Measurements from ENCODE around the gene EPB41L4B. TPM values are rescaled to one million over a fixed set of nuclear protein-coding genes. Genes with fewer than 3 reads are reported as not detected.
"Not testable (repeated sequence)": the region's sequence is repeated elsewhere in the genome, so short reads cannot be mapped to it uniquely, and the experiment has no call there.

EPB41L4B gene
- total and polyA plus RNA-seq, 5 donors: 11.2 to 39.2 (median 23.3) TPM

GRCh38 chr9:109139851-109140250 is 181.0 kb downstream of the EPB41L4B start:
- Histone ChIP-seq H3K9me3 (ENCODE audit: control insufficient read depth, low read length) (no peaks in the 10 kb centered on the region), H3K27ac (ENCODE audit: low read length) (no peak overlapping the region), H3K4me3 (ENCODE audit: low read length) (no peak overlapping the region), H3K27me3 (ENCODE audit: control insufficient read depth, insufficient read depth) (no peaks in the 10 kb centered on the region), H3K4me1 (ENCODE audit: control insufficient read depth, insufficient read depth, low read length) (no peaks in the 10 kb centered on the region)
- DNase-seq (no peak), ATAC-seq (no peak)
- intact Hi-C loops (cut with DNase I): no loop called here
- 53% methylated on average over 1 of the region's 1 CpG for WGBS

- Histone ChIP-seq H3K27ac (ENCODE audit: low read length) (no peak overlapping the region), H3K4me1 (ENCODE audit: control insufficient read depth, insufficient read depth, low read length) (no peaks in the 10 kb centered on the region), H3K9me3 (ENCODE audit: control insufficient read depth, low read length) (no peaks in the 10 kb centered on the region), H3K27me3 (ENCODE audit: control insufficient read depth, insufficient read depth) (no peaks in the 10 kb centered on the region), H3K4me3 (ENCODE audit: low read length) (no peak overlapping the region)
- 89% methylated on average over 2 of the region's 2 CpGs for WGBS
- DNase-seq (no peak), ATAC-seq (no peak)
- intact Hi-C loops (cut with DNase I): no loop called here
Measured at GRCh38 chr9:109138421-109138820, 182.4 kb downstream of the EPB41L4B start.

- intact Hi-C loops (cut with DNase I): no loop called here
Measured at GRCh38 chr9:109134167-109134578, 186.7 kb downstream of the EPB41L4B start.

GRCh38 chr9:109133533-109133932 is 187.3 kb downstream of the EPB41L4B start:
- WGBS: 92% methylated on average over 2 of the region's 2 CpGs
- Histone ChIP-seq H3K4me1 (ENCODE audit: control insufficient read depth, insufficient read depth, low read length) (no peaks in the 10 kb centered on the region), H3K4me3 (ENCODE audit: low read length) (no peak overlapping the region), H3K9me3 (ENCODE audit: control insufficient read depth, low read length) (no peaks in the 10 kb centered on the region), H3K27me3 (ENCODE audit: control insufficient read depth, insufficient read depth) (no peaks in the 10 kb centered on the region), H3K27ac (ENCODE audit: low read length) (no peak overlapping the region)
- intact Hi-C loops (cut with DNase I): no loop called here
- no peak for DNase-seq
- no peak for ATAC-seq

More at GRCh38 chr9:109134167-109134578, 186.7 kb downstream of the EPB41L4B start:
- 84% methylated on average over 1 of the region's 1 CpG for WGBS
- ATAC-seq: no peak
- no peak for DNase-seq
- Histone ChIP-seq H3K27me3 (ENCODE audit: control insufficient read depth, insufficient read depth) (no peaks in the 10 kb centered on the region), H3K4me1 (ENCODE audit: control insufficient read depth, insufficient read depth, low read length) (no peaks in the 10 kb centered on the region), H3K27ac (ENCODE audit: low read length) (no peak overlapping the region), H3K9me3 (ENCODE audit: control insufficient read depth, low read length) (no peaks in the 10 kb centered on the region), H3K4me3 (ENCODE audit: low read length) (no peak overlapping the region)

- H3K27ac ChIP-seq (ENCODE audit: low read length): no peak overlapping the region
- 39% methylated on average over 2 of the region's 2 CpGs for WGBS
Measured at GRCh38 chr9:109132567-109133021, 188.3 kb downstream of the EPB41L4B start.

GRCh38 chr9:109129470-109130197 is 191.2 kb downstream of the EPB41L4B start:
- 85% methylated on average over 6 of the region's 6 CpGs for WGBS
- no peak for ATAC-seq
- Histone ChIP-seq H3K27ac (ENCODE audit: low read length) (no peak overlapping the region), H3K27me3 (ENCODE audit: control insufficient read depth, insufficient read depth) (no peaks in the 10 kb centered on the region), H3K4me1 (ENCODE audit: control insufficient read depth, insufficient read depth, low read length) (no peaks in the 10 kb centered on the region), H3K4me3 (ENCODE audit: low read length) (no peak overlapping the region), H3K9me3 (ENCODE audit: control insufficient read depth, low read length) (no peaks in the 10 kb centered on the region)
- intact Hi-C loops (cut with DNase I): no loop called here
- no peak for DNase-seq

More at GRCh38 chr9:109132567-109133021, 188.3 kb downstream of the EPB41L4B start:
- Histone ChIP-seq H3K4me1 (ENCODE audit: control insufficient read depth, insufficient read depth, low read length) (no peaks in the 10 kb centered on the region), H3K4me3 (ENCODE audit: low read length) (no peak overlapping the region), H3K9me3 (ENCODE audit: control insufficient read depth, low read length) (no peaks in the 10 kb centered on the region), H3K27me3 (ENCODE audit: control insufficient read depth, insufficient read depth) (no peaks in the 10 kb centered on the region)
- ATAC-seq (peak in 1 of 2 donors; percentile 63), DNase-seq (no peak)
- intact Hi-C loops (cut with DNase I): no loop called here

- H3K27me3 ChIP-seq (ENCODE audit: control insufficient read depth, insufficient read depth); ATAC-seq; H3K4me3 ChIP-seq (ENCODE audit: low read length); DNase-seq; H3K9me3 ChIP-seq (ENCODE audit: control insufficient read depth, low read length); H3K27ac ChIP-seq (ENCODE audit: low read length); H3K4me1 ChIP-seq (ENCODE audit: control insufficient read depth, insufficient read depth, low read length); intact Hi-C loops (cut with DNase I): not testable (repeated sequence)
- 77% methylated on average over 4 of the region's 4 CpGs for WGBS
Measured at GRCh38 chr9:109126671-109127070, 194.2 kb downstream of the EPB41L4B start.

- Histone ChIP-seq H3K27me3 (ENCODE audit: control insufficient read depth, insufficient read depth) (no peaks in the 10 kb centered on the region), H3K4me1 (ENCODE audit: control insufficient read depth, insufficient read depth, low read length) (no peaks in the 10 kb centered on the region), H3K4me3 (ENCODE audit: low read length) (no peak overlapping the region), H3K27ac (ENCODE audit: low read length) (no peak overlapping the region), H3K9me3 (ENCODE audit: control insufficient read depth, low read length) (no peaks in the 10 kb centered on the region)
- intact Hi-C loops (cut with DNase I): no loop called here
- WGBS: 57% methylated on average over 2 of the region's 2 CpGs
- DNase-seq: no peak
- ATAC-seq: no peak
Measured at GRCh38 chr9:109124121-109124520, 196.7 kb downstream of the EPB41L4B start.

GRCh38 chr9:109122726-109123621 is 197.9 kb downstream of the EPB41L4B start:
- ATAC-seq: no peak
- WGBS: 77% methylated on average over 12 of the region's 12 CpGs
- H3K9me3 ChIP-seq (ENCODE audit: control insufficient read depth, low read length): no peaks in the 10 kb centered on the region
- H3K27me3 ChIP-seq (ENCODE audit: control insufficient read depth, insufficient read depth): no peaks in the 10 kb centered on the region
- no peaks in the 10 kb centered on the region for H3K4me1 ChIP-seq (ENCODE audit: control insufficient read depth, insufficient read depth, low read length)
- DNase-seq: no peak
- intact Hi-C loops (cut with DNase I): no loop called here
- no peak overlapping the region for H3K4me3 ChIP-seq (ENCODE audit: low read length)
- no peak overlapping the region for H3K27ac ChIP-seq (ENCODE audit: low read length)

Data from right cardiac atrium (tissue), 5 donors.